Motor neuron (in vitro differentiated cells): ENCODE data around the gene LSS. TPM values are rescaled to one million over a fixed set of nuclear protein-coding genes. Genes with fewer than 3 reads are reported as not detected.

Experiments used
- ATAC-seq, 8 experiments: fragments of 200-7000 bp; cut with Tn5 transposase; replicated peaks in 6 of 8; 2 replicates each; pipeline ENCODE4 v1.8.0; 2021; ENCODE audit warnings: mild to moderate bottlenecking in 8 of 8, moderate library complexity in 8 of 8
- H3K27ac ChIP-seq, 2 donors: fragments of 250-450 bp; sonication (Bioruptor Pico); 2 replicates each; pipeline ENCODE4 v1.9.0; 2021; ENCODE audit warnings: antibody characterized with exemption in 2 of 2, mild to moderate bottlenecking in 2 of 2, moderate library complexity in 1 of 2
- H3K4me1 ChIP-seq, 2 donors: fragments of 250-450 bp; sonication (Bioruptor Pico); replicated peaks in 1 of 2; 2 replicates each; pipeline ENCODE4 v1.6.1; 2021; ENCODE audit warnings: antibody characterized with exemption in 2 of 2, mild to moderate bottlenecking in 2 of 2, moderate library complexity in 1 of 2
- H3K4me3 ChIP-seq, 5 donors: fragments of 250-450 bp; sonication (Bioruptor Pico); 2 replicates each; pipeline ENCODE4 v1.9.0; 2021; ENCODE audit warnings: antibody characterized with exemption in 5 of 5, mild to moderate bottlenecking in 5 of 5, moderate library complexity in 4 of 5
- WGBS, 10 experiments: fragments of 450-650 bp; shearing (Covaris generic); methylation state at CpG; one replicate each; pipeline ENCODE4 v1.0.0; 2022; 5-methylcytosine and 5-hydroxymethylcytosine counted together
- in situ Hi-C, 9 experiments: fragments of 400-800 bp; cut with MboI; loops; one replicate each; pipeline ENCODE4 v1.15.0; 2021; ENCODE audit warnings: low sequenced_read_pairs in 9 of 9, low pct_unique_long_range_greater_than_20kb in 2 of 9; ENCODE audit not compliant: unreplicated experiment in 9 of 9
- total RNA-seq, 8 experiments: library from RNA; unstranded; fragments of 300-600 nt; gene quantifications; 2 replicates each; pipeline versions ENCODE4 v1.2.3 to v1.2.4, GENCODE V29; 2022

The LSS gene
- total RNA-seq, 8 experiments from 2014 or later = 24.5 to 177 (median 51.8) TPM

DNA sequence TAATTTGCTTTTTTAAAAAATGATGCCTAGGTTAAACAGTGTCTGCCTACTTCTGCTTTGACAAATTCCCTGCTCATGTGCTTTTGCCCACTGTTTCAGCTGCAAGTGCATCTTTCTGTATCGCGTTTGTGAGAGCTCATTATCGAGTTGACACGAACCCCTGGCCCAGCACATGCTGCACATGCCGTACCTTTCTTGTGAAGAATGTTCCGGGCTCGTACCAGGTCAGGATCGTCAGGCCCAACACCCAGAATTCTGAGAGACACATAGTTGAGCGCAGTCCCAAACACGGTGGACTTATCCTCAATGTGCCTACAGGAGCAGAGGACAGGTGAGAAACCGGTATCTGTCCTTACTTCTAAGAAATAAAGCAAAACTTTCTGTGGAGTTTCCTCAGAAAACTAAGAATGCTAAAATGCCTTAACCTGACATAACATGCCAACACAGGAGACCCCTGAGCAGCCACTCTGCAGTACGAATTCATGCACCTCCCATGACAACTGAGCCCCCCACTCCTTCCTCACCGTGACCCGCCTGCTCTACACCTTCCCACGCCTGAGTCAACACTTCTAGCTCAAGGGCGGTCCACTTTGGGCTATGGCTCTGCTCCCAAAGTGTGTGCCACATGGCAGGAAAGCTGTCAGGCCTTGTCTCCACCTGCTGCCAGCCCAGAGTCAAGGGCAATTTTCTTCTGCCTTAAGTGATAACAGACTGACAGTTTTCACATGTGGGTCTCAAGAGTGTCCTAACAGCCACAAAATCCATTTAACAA is 6.7 kb downstream of the LSS start:
- H3K4me1 ChIP-seq = peaks cover 16 to 35% of the 10 kb centered on the region in 2 donors
- 83 to 100% (median 95%) methylated on average over 1 to 11 of the region's 16 CpGs; no CpG with 5 or more reads in 2 of the 10 experiments for WGBS, 10 experiments
- ATAC-seq = no peak
- in situ Hi-C loops = no loop called here
- no peak overlapping the region for H3K4me3 ChIP-seq
- H3K27ac ChIP-seq = no peak overlapping the region

DNA sequence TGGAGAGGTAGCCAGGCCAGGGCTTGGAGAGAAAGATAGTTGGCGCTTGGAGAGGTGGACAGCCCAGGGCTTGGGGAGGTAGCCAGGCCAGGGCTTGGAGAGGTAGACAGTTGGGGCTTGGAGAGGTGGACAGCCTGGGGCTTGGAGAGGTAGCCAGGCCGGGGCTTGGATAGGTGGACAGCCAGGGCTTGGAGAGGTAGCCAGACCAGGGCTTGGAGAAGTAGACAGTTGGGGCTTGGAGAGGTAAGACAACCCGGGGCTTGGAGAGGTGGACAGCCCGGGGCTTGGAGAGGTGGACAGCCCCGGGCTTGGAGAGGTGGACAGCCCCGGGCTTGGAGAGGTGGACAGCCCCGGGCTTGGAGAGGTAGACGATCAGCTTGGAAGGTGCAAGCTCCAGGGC is 7.7 kb downstream of the LSS start:
- Histone ChIP-seq H3K4me1 (peaks cover 8 to 25% of the 10 kb centered on the region in 2 donors), H3K27ac (no peak overlapping the region), H3K4me3 (no peak overlapping the region)
- 80 to 100% (median 100%) methylated on average over 1 to 2 of the region's 8 CpGs; no CpG with 5 or more reads in 7 of the 10 experiments for whole genome bisulfite sequencing, 10 experiments
- peak in 1 of 8 experiments; percentile 3 for ATAC-seq
- in situ Hi-C loops = no loop called here

DNA sequence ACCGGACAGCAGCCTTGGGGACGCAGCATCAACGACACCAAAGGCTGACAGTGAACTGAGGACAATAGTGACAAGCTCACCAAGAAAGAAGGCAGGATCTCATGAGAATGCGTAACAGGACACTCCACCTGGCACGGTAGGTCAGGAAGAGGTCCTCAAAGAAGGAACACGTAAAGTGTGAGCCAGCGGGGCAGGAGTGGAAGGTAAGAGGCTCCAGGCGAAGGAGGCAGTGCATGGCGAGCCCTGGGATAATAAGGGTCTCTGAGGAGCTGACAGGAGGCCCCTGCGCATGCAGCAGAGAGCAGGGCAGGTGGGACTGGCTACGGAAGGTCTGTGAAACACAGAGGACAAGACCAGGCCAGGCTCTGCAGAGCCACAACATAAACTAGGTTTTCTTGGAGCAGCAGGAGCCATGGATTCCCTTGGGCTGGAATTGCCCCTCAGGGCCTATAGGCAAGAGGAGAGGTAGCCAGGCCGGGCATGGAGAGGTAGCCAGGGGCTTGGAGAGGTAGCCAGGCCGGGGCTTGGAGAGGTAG is 8.2 kb downstream of the LSS start:
- ATAC-seq = no peak
- no peak overlapping the region for H3K4me3 ChIP-seq
- in situ Hi-C loops = no loop called here
- H3K4me1 ChIP-seq = peaks cover 7 to 22% of the 10 kb centered on the region in 2 donors
- WGBS, 10 experiments = 79 to 97% (median 91%) methylated on average over 1 to 8 of the region's 13 CpGs; no CpG with 5 or more reads in 2 of the 10 experiments
- no peak overlapping the region for H3K27ac ChIP-seq

DNA sequence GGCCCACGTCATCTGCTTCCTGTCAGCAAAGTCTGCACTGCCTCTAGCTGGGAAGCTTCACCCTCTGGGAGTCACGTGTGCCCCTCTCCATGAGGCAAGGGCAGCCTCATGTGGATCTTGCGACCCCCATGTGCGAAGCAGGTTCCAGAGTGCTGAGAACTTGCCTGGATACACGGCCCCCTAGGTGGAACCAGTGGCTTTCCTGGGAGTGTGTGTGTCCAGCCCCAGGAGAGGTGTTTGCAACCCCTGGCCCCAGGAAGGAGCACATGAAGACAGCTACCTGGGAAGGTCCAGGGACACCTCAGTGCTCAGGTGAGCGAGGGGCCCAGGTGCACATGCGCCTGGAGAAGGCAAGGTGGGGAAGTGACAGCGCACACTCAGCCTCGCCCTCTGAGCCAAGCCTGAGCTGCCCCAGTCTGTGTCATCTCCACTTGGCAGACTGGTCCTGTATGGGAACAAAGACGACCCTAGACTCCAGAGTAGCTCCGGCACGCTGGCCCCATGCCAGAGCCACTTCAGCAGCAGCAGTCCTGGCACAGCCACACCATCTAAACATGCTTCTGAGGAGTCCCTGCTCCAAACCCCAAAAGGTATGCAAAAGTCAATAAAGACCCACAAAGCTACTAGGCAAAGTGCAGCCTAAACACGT is 8.9 kb downstream of the LSS start:
- peaks cover 5 to 17% of the 10 kb centered on the region in 2 donors for H3K4me1 ChIP-seq
- H3K4me3 ChIP-seq = no peak overlapping the region
- no peak for ATAC-seq
- H3K27ac ChIP-seq = no peak overlapping the region
- in situ Hi-C loops = no loop called here
- 67 to 100% (median 100%) methylated on average over 1 to 9 of the region's 13 CpGs; no CpG with 5 or more reads in 3 of the 10 experiments for WGBS, 10 experiments

DNA sequence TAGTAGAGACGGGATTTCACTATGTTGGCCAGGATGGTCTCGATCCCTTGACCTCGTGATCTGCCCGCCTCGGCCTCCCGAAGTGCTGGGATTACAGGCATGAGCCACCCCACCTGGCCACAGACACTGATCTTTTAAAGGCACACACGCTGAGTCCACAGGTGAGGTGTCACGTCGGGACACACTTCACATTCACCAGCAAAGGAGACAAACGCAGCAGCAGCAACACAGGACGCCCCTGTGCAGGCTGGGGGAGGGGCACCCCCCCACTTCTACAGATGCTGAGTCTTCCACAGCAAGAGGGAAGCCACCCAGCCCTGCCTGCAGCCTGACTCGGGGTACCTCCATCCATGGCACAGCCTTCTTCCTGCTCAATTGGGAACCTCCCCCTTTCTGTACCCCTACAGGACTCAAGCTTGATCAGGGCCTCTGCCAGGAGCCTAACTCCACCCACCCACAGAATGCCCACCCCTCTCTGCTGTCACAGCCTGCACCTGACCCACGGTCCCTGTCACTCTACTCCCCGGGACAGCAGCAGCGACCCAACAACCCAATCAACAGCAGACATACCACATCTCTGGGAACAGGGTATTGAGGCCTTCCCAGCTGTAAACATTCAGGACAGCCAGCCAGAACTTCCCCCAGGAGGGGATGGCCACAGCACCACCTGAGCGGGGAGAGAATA is 9.5 kb downstream of the LSS start:
- Histone ChIP-seq H3K4me1 (peaks cover 0 to 10% of the 10 kb centered on the region in 2 donors), H3K27ac (no peak overlapping the region), H3K4me3 (no peak overlapping the region)
- 70 to 100% (median 96%) methylated on average over 3 to 9 of the region's 16 CpGs; no CpG with 5 or more reads in 4 of the 10 experiments for WGBS, 10 experiments
- no peak for ATAC-seq
- in situ Hi-C loops = no loop called here

DNA sequence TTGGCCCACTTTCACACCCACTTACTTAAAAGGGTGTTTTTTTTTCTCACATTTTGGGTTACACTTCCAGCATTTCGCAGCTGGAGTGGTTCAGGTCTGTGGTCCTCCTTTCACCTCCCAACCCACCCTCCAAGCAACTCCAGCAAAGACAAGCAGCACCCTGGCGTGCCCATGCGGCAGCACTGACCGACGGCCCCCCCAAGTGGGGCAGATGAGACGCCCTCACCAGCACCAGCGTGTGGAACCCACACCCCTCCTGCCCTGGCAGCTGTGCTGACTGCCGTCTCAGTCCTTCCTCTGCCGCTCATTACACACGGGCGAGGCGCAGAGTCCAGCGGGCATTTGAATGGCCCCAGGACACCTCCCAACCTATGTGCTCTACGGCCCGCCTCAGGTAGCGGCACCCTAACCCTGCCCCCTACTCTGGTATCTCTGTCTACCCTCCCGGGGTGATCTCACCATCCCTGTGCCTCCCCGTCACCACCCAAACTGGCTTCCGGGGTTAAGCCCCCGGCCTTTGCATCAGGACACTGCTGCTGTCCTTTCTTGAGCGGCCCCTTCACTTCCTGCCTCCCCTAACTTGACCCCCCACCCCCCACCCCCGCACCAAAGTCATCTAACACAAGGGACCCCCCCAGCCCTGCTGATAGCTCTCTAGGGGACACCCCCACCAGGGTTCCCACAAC is 10.9 kb downstream of the LSS start:
- no peak overlapping the region for H3K4me3 ChIP-seq
- 83 to 100% (median 90%) methylated on average over 1 to 5 of the region's 22 CpGs; no CpG with 5 or more reads in 6 of the 10 experiments for WGBS, 10 experiments
- H3K4me1 ChIP-seq = no peaks in the 10 kb centered on the region
- H3K27ac ChIP-seq = no peak overlapping the region
- in situ Hi-C loops = no loop called here
- no peak for ATAC-seq

DNA sequence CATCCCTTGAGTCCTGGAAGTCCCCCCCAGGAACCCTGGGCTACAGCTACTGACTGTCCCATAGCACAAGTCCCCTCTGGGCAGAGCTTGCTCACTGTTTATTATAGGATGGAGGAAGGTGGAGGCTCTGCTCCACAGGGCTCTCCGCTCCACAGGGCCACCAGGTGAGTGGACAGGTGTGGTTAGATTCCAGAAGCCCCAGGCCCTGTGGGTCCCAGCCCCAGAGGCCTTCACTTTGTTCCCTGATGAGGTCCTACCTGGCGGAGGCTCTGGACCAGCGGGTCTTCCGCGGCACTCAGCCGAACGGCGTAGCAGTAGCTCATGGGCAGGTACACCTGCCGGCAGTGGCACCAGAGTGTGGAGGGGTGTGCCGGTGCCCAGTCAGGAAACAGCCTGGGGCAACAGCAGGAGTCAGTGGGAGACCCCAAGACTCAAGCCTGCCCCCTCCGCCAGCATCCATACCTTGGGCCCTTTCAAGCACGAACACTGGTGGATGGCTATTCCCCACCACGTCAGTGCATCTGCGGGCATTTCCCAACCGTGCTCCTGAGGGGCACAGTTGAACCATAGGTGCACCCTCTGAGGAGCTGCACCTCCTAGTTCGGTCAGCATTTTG is 12.3 kb downstream of the LSS start:
- ATAC-seq = no peak
- Histone ChIP-seq H3K4me3 (no peak overlapping the region), H3K27ac (no peak overlapping the region), H3K4me1 (no peaks in the 10 kb centered on the region)
- in situ Hi-C loops = no loop called here
- WGBS, 10 experiments = 40 to 95% (median 84%) methylated on average over 1 to 6 of the region's 16 CpGs; no CpG with 5 or more reads in 5 of the 10 experiments

DNA sequence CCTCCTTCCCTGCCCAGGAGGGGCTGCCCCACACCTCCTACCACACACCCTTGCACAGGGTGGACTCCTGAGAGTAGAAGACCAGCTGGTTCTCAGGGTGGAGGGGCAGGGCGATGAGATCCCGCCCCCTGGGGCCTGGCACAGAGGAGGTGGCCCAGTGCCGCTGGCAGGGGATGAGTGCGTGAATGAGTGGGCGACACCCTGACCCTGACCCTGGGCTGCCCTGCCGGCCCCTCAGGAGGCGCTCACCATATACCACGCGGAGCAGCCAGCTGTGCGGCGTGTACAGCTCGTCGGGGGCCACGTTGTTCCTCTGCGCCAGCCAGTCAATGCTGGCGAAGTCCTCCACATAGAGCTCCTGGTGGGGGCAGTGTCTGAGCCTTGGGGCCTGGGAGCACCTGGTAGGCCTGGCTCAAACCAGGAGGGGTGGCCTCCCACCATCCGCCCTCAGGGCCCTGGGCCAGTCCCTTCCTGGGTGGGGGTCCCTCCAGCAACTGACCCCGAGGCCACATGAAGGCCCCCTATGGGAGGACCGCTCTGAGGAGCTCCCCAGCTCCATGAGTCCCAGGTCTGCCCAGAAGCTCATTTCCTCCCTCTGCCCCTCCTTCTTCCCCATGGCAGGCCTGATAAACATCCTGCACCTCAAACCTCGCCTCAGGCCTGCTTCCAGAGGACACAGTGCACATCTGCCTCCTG is 13.0 kb downstream of the LSS start:
- no peaks in the 10 kb centered on the region for H3K4me1 ChIP-seq
- in situ Hi-C loops = no loop called here
- ATAC-seq = peak in 7 of 8 experiments; percentile 15 to 79 (median 19)
- 100% methylated on average over 2 to 9 of the region's 20 CpGs; no CpG with 5 or more reads in 7 of the 10 experiments for WGBS, 10 experiments
- H3K27ac ChIP-seq = no peak overlapping the region
- no peak overlapping the region for H3K4me3 ChIP-seq

DNA sequence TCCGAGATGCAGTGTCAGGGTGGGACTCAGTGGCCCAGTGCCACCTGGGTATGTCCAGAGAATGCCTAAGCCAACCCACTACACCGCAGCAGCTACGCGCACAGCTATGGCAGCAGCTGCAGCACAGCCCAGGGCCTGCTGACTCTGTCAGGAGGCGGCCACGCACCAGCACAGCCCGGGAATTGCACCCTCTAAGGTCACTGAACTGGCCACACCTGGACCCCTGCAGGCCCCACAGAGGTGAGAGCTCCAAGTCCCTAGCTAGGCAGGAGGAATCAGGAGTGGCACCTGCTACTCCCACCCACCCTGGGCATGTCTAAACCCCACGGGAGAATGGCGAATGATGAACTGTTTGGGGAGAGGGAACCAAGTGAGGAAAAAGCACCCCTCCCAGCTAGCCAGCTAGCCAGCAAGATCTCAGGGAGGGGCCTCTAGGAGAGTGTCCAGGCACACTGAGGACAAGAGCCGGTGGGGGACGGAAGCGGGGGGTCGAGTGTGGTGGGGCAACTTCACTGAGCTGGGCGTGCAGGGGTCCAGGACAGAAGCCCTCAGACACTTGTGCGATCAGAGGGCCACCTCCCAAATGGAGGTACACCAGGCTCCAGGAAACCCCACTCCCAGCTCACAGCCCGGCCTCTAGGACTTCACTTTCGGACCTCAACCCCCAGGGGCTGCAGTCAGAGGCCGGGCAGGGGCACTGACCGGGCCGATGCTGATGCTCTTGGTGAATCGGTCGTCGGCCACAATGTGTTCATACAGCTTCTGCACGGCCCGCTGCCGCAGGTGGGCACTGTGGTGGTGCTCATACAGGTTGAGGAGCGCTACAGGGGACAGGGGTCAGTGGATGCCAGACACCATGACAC is 13.9 kb downstream of the LSS start:
- 80 to 100% methylated on average over 1 to 2 of the region's 27 CpGs; no CpG with 5 or more reads in 8 of the 10 experiments for WGBS, 10 experiments
- ATAC-seq = peak in 1 of 8 experiments; percentile 6
- H3K27ac ChIP-seq = no peak overlapping the region
- H3K4me1 ChIP-seq = no peaks in the 10 kb centered on the region
- in situ Hi-C loops = no loop called here
- H3K4me3 ChIP-seq = no peak overlapping the region

DNA sequence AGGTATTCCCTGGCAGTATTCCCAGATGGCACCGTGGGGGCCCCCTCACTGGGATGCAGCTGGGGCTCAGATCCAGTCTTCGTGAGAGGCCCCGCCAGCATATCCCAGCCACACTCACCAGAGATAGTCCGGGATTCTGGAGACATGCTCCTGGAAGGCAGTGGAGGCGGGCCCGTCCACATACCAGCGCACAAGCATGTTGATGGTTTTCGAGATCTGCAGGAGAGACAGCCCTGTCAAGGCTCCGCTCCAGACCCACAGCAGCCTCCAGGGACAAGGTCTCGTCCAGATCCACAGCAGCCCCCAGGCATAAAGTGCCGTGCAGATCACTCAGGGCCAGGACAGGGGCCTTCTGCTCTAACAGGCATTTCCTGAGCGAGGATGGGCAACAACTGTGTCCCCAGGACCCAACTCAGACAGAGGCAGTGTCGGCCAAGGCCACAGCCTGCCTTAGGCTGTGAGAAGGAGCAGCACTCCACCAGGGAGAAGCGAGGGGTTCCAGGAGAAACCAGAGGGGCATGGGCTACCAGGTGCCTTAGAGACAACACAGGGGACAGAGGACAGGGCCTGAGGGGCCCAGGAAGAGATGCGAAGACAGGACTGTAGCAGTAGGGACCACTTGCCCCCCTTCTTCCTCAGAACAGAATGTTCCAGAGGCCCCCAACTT is 14.8 kb downstream of the LSS start:
- 60 to 100% (median 100%) methylated on average over 1 to 9 of the region's 15 CpGs; no CpG with 5 or more reads in 2 of the 10 experiments for WGBS, 10 experiments
- no peak for ATAC-seq
- in situ Hi-C loops = no loop called here
- Histone ChIP-seq H3K27ac (no peak overlapping the region), H3K4me1 (no peaks in the 10 kb centered on the region), H3K4me3 (no peak overlapping the region)
